ENCODE data around the gene SPACDR. TPM values are rescaled to one million over a fixed set of nuclear protein-coding genes. Genes with fewer than 3 reads are reported as not detected.
"Not testable (repeated sequence)": the region's sequence is repeated elsewhere in the genome, so short reads cannot be mapped to it uniquely, and the experiment has no call there.

Gene SPACDR
- total RNA-seq, 2 donors from 2014 or later: not detected

DNA sequence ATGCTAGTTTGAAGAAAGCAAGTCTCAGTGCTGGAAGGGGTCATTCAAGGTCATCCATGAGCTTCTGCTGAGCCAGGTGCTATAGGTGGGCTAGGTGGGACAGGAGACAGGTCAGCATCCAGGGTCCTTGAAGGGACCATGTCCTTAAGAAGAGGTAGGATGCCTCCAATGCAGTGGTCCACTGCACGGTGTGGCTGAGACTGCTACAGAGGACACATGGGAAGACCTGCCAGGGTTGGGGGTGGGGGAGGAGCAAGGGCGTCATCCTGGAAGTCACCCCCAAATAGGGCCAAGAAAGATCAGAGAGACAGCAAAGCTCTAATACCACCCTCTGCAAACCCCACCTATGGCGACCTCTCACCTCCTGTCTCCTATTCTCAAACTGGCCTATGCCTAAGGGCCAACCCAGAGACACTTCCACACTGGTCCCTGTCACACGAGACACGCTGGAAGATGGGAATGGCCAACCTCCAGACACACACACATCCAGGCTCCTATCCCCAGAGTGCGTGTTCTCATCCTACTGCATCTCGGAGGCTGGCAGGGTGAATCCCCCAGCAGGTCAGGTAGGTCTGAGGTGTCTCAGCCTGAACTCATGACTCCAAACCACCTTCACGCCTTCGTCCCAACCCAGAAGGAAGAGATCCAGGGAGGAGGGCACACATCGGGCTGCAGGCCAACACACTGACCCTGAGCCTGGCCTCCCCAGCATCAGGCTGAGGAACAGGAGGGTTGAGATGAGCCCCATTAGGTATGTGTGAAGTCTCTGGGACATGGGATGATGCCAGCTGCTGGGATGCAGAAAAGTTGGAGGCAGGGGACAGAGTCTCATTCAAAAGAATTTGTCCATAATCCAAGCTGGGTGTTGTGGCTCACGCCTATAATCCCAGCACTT lies 22.2 kb downstream of the SPACDR start:
- H3K36me3 ChIP-seq: no peaks in the 10 kb centered on the region
- DNase-seq (ENCODE audit: low spot score): no peak
- H3K4me1 ChIP-seq: peaks cover 0 to 22% of the 10 kb centered on the region in 2 donors
- H3K27me3 ChIP-seq: no peaks in the 10 kb centered on the region
- no peak overlapping the region for H3K4me3 ChIP-seq
- no peak overlapping the region for H3K27ac ChIP-seq
- no peaks in the 10 kb centered on the region for H3K9me3 ChIP-seq
- TF ChIP-seq, protein P1, sequence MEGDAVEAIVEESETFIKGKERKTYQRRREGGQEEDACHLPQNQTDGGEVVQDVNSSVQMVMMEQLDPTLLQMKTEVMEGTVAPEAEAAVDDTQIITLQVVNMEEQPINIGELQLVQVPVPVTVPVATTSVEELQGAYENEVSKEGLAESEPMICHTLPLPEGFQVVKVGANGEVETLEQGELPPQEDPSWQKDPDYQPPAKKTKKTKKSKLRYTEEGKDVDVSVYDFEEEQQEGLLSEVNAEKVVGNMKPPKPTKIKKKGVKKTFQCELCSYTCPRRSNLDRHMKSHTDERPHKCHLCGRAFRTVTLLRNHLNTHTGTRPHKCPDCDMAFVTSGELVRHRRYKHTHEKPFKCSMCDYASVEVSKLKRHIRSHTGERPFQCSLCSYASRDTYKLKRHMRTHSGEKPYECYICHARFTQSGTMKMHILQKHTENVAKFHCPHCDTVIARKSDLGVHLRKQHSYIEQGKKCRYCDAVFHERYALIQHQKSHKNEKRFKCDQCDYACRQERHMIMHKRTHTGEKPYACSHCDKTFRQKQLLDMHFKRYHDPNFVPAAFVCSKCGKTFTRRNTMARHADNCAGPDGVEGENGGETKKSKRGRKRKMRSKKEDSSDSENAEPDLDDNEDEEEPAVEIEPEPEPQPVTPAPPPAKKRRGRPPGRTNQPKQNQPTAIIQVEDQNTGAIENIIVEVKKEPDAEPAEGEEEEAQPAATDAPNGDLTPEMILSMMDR (IDR thresholded peaks at IDR 0.05): no peak

DNA sequence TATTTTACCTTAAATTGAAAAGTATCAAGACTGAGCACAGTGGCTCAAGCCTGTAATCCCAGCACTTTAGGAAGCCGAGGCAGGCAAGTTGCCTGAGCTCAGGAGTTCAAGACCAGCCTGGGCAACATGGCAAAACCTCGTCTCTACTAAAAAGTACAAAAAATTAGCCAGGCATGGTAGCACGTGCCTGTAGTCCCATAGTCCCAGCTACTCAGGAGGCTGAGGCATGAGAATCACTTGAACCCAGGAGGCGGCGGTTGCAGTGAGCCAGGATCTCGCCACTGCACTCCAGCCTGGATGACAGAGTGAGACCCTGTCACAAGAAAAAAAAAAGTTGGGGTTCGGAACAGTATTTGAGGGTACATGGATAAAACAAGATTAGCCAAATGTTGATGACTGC lies 24.8 kb downstream of the SPACDR start:
- not testable (repeated sequence) for H3K9me3 ChIP-seq; H3K36me3 ChIP-seq; H3K4me3 ChIP-seq; H3K27me3 ChIP-seq; H3K27ac ChIP-seq; DNase-seq (ENCODE audit: low spot score)
- peaks cover 0 to 24% of the 10 kb centered on the region in 2 donors for H3K4me1 ChIP-seq

DNA sequence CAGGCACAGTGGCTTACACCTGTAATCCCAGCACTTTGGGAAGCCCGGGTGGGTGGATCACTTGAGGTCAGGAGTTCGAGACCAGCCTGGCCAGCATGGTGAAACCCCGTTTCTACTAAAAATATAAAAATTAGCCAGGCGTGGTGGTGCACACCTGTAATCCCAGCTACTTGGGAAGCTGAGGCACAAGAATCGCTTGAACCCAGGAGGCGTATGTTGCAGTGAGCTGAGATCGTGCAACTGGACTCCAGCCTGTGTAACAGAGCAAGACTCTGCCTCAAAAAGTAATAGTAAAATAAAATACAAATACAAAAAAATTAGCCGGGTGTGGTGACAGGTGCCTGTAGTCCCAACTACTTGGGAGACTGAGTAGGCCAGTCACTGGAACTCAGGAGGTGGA lies 25.3 kb downstream of the SPACDR start:
- H3K36me3 ChIP-seq: peaks cover 11% of the 10 kb centered on the region
- peaks cover 0 to 18% of the 10 kb centered on the region in 2 donors for H3K4me1 ChIP-seq
- not testable (repeated sequence) for DNase-seq (ENCODE audit: low spot score); H3K9me3 ChIP-seq; H3K27me3 ChIP-seq; H3K27ac ChIP-seq; H3K4me3 ChIP-seq

DNA sequence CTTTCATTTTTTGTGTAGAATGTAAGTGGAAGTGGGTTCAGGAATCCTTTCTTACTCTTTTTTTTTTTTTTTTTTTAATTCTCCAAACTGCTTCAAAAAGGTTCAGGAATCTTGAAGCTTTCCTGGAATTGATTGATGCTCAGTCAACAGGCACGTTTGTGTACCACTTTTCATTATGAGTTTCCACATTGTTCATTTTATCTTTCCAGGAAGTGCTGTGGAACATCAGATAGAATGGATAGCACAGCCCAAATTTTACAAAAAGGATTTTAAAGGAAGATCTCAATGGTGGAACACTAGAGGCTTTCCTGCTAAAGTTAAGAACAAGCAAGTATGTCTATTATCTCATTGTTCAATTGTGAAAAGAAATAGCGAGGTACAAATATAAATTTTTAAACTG lies 25.9 kb downstream of the SPACDR start:
- Histone ChIP-seq H3K27ac (no peak overlapping the region), H3K27me3 (no peaks in the 10 kb centered on the region), H3K4me3 (no peak overlapping the region), H3K4me1 (peaks cover 0 to 14% of the 10 kb centered on the region in 2 donors), H3K36me3 (peaks cover 17% of the 10 kb centered on the region), H3K9me3 (no peaks in the 10 kb centered on the region)
- TF ChIP-seq, protein P1 (IDR thresholded peaks at IDR 0.05): no peak
- DNase-seq (ENCODE audit: low spot score): no peak

DNA sequence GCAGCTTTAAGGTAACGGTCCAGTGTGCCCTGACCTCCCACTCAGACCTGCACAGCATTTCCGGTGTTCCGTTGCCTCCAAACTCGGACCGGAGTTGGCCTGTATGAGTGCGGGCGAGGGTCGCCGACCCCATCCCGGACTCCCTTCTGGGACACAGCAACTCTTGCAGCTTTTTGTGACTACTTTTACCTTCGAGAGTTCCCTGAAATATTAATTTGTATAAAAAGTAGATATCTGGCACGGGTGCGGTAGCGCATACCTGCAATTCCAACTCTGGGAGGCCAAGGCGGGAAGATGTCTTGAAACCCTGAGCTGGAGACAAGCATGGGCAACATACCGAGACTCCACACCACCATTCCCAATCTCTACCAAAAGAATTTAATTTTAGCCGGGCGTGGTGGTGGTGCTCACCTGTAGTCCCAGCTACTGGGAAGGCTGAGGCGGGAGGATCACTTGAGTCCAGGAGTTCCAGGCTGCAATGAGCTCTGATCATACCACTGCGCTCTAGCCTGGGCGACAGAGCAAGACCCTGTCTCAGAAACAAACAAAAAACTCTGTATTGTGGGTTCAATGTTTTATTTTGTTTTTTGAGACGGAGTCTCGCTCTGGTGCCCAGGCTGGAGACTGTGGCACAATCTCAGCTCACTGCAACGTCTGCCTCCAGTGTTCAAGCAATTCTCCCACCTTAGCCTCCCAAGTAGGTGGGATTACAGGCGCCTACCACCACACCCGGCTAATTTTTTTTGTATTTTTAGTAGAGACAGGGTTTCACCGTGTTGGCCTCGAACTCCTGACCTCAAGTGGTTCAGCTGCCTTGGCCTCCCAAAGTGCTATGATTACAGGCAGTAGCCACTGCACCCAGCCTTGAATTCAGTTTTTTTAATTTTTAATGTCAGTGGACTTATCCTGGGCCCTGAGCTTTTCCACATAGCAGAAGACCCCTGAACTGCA lies 26.6 kb downstream of the SPACDR start:
- Histone ChIP-seq H3K4me3 (peak overlapping the region in 1 of 2 donors; percentile 89), H3K36me3 (peaks cover 21% of the 10 kb centered on the region), H3K4me1 (peaks cover 0 to 17% of the 10 kb centered on the region in 2 donors), H3K9me3 (no peaks in the 10 kb centered on the region), H3K27ac (peak overlapping the region; percentile 88 to 92), H3K27me3 (no peaks in the 10 kb centered on the region)
- TF ChIP-seq, protein P1 (IDR thresholded peaks at IDR 0.05): no peak
- no peak for DNase-seq (ENCODE audit: low spot score)

DNA sequence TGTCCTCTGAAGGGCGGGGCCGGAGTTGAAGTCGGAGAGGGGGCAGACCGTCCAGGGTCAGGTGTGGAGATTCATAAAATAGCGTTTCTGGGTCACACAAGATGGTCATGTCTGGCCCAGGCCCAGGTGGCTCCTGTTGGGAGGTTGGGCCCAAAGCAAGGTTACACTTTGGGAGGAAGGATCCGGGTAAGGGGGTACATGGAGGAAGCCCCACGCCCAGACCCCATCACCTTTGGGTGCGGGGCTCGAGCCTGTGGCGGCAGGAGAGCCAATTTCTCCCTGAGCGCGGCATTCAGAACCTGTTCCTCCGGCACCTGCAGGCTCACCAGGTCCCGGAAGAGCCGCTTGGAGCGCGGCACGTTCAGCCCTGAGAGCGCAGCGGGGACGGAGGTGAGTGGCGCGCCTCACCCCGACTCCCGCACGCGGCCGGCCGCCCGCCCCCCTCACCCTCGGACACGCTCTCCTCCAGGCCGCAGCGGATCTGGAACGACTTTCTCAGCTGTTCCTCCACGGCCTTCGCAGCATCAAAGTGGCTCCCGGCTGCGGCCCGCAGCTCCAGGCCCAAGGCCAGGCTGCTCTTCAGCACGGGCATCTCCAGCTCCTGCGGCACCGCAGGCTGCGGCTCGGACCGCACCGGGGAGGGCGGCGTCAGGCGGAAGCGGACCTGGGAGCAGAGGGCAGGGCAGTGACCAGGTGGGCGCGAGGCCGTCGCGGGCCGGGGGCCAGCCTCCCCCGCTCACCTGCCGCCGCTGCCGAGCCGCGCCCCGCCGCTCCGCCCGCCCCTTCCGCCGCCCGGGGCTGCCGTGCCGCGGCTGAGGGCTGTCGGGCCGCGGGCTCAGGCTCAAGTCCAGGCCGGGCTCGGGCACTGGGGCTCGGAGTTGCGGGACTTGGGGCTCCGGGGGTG lies 28.4 kb downstream of the SPACDR start:
- Histone ChIP-seq H3K27ac (peak overlapping the region; percentile 88 to 92), H3K9me3 (no peaks in the 10 kb centered on the region), H3K4me1 (peaks cover 0 to 34% of the 10 kb centered on the region in 2 donors), H3K36me3 (peaks cover 21% of the 10 kb centered on the region), H3K27me3 (no peaks in the 10 kb centered on the region), H3K4me3 (peak overlapping the region; percentile 68 to 89)
- no peak for DNase-seq (ENCODE audit: low spot score)
- TF ChIP-seq, protein P1 (IDR thresholded peaks at IDR 0.05): no peak
